H54 (cell line): ENCODE measurements around the gene DSP.

Experiments
- DNase-seq: peaks from one replicate; pipeline ENCODE4 v3.0.0; 2011; ENCODE audit warnings: low spot score, mixed read lengths; ENCODE audit not compliant: insufficient read length
- FAIRE-seq: peaks from 3 replicates; lab custom pipeline; 2011; peaks lifted over from hg19 to GRCh38; lab: Jason Lieb, UNC
- POLR2A ChIP-seq: IDR thresholded peaks from 2 replicates; pipeline ENCODE4 v1.6.1; 2011; ENCODE audit warnings: low read depth, mild to moderate bottlenecking, low read length

The DSP gene

GRCh38 chr6:7541175-7542064 lies at the start of gene DSP:
Gene DSP, plus strand, starts transcription at chr6:7541671. Its CDS starts 245 bp downstream, at chr6:7541916.
- TF ChIP-seq POLR2A = no peak
- FAIRE-seq = no peak
- no peak for DNase-seq

GRCh38 chr6:7493866-7494265 lies 47.6 kb upstream of the DSP start:
- no peak for TF ChIP-seq POLR2A
- DNase-seq (no peak), FAIRE-seq (no peak)

- TF ChIP-seq POLR2A = no peak
- FAIRE-seq (no peak), DNase-seq (no peak)
Observed at GRCh38 chr6:7494638-7495037, 46.8 kb upstream of the DSP start.

- no peak for TF ChIP-seq POLR2A
- DNase-seq (no peak), FAIRE-seq (no peak)
Observed at GRCh38 chr6:7496266-7496875, 45.1 kb upstream of the DSP start.

GRCh38 chr6:7500752-7501282 lies 40.7 kb upstream of the DSP start:
- DNase-seq (no peak), FAIRE-seq (no peak)
- TF ChIP-seq POLR2A = no peak

GRCh38 chr6:7502743-7503142 lies 38.7 kb upstream of the DSP start:
- TF ChIP-seq POLR2A = no peak
- FAIRE-seq (no peak), DNase-seq (no peak)

- DNase-seq (no peak), FAIRE-seq (no peak)
- TF ChIP-seq POLR2A = no peak
Observed at GRCh38 chr6:7504041-7504440, 37.4 kb upstream of the DSP start.

- peak; percentile 76 for DNase-seq
- FAIRE-seq = peak; percentile 62
- TF ChIP-seq POLR2A = no peak
Observed at GRCh38 chr6:7505189-7505699, 36.2 kb upstream of the DSP start.

GRCh38 chr6:7507600-7507999 lies 33.9 kb upstream of the DSP start:
- FAIRE-seq (no peak), DNase-seq (no peak)
- TF ChIP-seq POLR2A = no peak

GRCh38 chr6:7512320-7512719 lies 29.2 kb upstream of the DSP start:
- FAIRE-seq = no peak
- DNase-seq = no peak
- no peak for TF ChIP-seq POLR2A

GRCh38 chr6:7513529-7513928 lies 27.9 kb upstream of the DSP start:
- DNase-seq (no peak), FAIRE-seq (no peak)
- no peak for TF ChIP-seq POLR2A

GRCh38 chr6:7515363-7515762 lies 26.1 kb upstream of the DSP start:
- no peak for FAIRE-seq

GRCh38 chr6:7518877-7519276 lies 22.6 kb upstream of the DSP start:
- FAIRE-seq = no peak
- TF ChIP-seq POLR2A = no peak
- no peak for DNase-seq

More at GRCh38 chr6:7515363-7515762, 26.1 kb upstream of the DSP start:
- TF ChIP-seq POLR2A = no peak
- DNase-seq = no peak

- no peak for TF ChIP-seq POLR2A
- DNase-seq = no peak
- FAIRE-seq = no peak
Observed at GRCh38 chr6:7522873-7523272, 18.6 kb upstream of the DSP start.
